ENCODE measurements around the gene CARD10. TPM values are rescaled to one million over a fixed set of nuclear protein-coding genes. Genes with fewer than 3 reads are reported as not detected.

Gene CARD10
- polyA plus RNA-seq, 1 of the 3 experiments (the other 2 are of a cell fraction), result 14.5 TPM

DNA sequence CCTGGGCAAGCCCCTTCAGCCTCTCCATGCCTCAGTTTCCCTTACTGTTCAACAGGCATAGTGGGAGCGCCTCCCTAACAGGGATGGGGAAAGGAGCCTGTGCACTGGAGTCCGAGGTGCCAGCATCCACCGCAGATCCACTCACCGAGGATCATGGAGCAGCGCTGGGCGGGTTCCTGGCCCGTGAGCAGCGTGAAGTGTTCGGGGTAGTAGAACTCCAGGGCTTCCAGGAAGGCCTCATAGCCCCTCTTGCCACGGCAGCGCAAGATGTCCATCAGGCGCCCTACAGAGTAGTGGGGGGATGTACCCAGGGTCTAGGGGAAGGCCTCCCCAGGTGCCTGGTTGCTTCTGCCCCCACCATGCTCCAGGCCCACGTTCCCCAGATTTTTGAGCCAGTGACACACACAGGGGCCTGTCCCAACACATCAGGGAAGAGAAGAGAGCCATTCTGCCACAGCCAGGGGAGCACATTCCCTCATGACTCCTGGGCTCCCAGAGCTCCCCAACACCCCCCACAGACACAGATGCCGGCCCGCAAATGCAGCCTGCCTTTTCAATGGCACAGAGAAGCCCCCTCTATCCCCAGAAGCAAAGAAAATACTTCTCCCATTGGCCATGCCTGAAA, 1.3 kb downstream of the CARD10 start (continued):
- TF ChIP-seq, protein P1, sequence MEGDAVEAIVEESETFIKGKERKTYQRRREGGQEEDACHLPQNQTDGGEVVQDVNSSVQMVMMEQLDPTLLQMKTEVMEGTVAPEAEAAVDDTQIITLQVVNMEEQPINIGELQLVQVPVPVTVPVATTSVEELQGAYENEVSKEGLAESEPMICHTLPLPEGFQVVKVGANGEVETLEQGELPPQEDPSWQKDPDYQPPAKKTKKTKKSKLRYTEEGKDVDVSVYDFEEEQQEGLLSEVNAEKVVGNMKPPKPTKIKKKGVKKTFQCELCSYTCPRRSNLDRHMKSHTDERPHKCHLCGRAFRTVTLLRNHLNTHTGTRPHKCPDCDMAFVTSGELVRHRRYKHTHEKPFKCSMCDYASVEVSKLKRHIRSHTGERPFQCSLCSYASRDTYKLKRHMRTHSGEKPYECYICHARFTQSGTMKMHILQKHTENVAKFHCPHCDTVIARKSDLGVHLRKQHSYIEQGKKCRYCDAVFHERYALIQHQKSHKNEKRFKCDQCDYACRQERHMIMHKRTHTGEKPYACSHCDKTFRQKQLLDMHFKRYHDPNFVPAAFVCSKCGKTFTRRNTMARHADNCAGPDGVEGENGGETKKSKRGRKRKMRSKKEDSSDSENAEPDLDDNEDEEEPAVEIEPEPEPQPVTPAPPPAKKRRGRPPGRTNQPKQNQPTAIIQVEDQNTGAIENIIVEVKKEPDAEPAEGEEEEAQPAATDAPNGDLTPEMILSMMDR (IDR thresholded peaks at IDR 0.05), result no peak
- TF ChIP-seq MEF2A (IDR thresholded peaks at IDR 0.05; ENCODE audit: borderline replicate concordance, low read depth) (no peak), RAD21 (IDR thresholded peaks at IDR 0.05; ENCODE audit: low read length) (no peak)

DNA sequence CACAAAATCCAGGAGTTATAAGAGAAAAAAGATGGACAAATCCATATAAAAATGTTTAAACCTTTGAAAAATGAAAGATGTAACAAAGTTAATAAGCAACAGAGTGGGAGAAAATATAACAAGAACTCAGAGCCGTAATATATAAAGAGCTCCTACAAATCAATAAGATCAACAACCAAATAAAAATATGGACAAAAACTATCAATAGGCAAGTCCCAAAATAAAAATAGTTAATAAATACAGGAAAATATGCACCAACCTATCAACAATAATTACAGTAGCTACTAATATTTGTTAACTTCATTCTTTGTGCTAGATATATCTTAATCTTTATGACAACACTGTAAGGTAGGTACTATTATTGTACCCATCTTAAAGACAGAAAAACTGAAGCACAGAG, 2.8 kb downstream of the CARD10 start:
- Histone ChIP-seq H3K79me2 (ENCODE audit: insufficient read depth) (peaks cover 13% of the 10 kb centered on the region), H3K9ac (no peak overlapping the region), H3K9me3 (no peaks in the 10 kb centered on the region), H3K9me2 (no peaks in the 10 kb centered on the region), H3K36me3 (replicated peaks in 1 of 2; ENCODE audit: control insufficient read depth in 1 of 2, insufficient read depth in 2 of 2, low read length in 1 of 2) (peaks cover 4 to 8% of the 10 kb centered on the region in 2 experiments), H4K20me1 (ENCODE audit: insufficient read depth) (no peaks in the 10 kb centered on the region), H3F3A (replicated peaks; ENCODE audit: insufficient read depth) (peaks cover 9% of the 10 kb centered on the region), H3K4me2 (no peak overlapping the region), H3K4me3 (ENCODE audit: low read depth in 2 of 2, low read length in 1 of 2) (no peak overlapping the region), H3K27ac (ENCODE audit: low read depth in 2 of 2, low read length in 1 of 2) (no peak overlapping the region), H2AFZ (ENCODE audit: low read depth) (no peak overlapping the region), H3K27me3 (ENCODE audit: insufficient read depth) (no peaks in the 10 kb centered on the region), H3K4me1 (ENCODE audit: control insufficient read depth in 1 of 2, insufficient read depth in 2 of 2, low read depth in 1 of 2, low read length in 1 of 2) (peaks cover 0 to 19% of the 10 kb centered on the region in 2 experiments; a peak in 1 of 4 replicates)
- ChIA-PET POLR2A (no interaction called here), CTCF (interaction anchor here (1.3 kb wide), 1 partner anchor 51 kb away, joined by 5 read pairs; no protein-coding TSS in a partner anchor)
- TF ChIP-seq SMC3 (IDR thresholded peaks at IDR 0.05; ENCODE audit: low read depth, low read length), result no peak
- TF ChIP-seq FOXJ3 (CRISPR knock-in tag; IDR thresholded peaks at IDR 0.05), result no peak
- TF ChIP-seq, protein P2, sequence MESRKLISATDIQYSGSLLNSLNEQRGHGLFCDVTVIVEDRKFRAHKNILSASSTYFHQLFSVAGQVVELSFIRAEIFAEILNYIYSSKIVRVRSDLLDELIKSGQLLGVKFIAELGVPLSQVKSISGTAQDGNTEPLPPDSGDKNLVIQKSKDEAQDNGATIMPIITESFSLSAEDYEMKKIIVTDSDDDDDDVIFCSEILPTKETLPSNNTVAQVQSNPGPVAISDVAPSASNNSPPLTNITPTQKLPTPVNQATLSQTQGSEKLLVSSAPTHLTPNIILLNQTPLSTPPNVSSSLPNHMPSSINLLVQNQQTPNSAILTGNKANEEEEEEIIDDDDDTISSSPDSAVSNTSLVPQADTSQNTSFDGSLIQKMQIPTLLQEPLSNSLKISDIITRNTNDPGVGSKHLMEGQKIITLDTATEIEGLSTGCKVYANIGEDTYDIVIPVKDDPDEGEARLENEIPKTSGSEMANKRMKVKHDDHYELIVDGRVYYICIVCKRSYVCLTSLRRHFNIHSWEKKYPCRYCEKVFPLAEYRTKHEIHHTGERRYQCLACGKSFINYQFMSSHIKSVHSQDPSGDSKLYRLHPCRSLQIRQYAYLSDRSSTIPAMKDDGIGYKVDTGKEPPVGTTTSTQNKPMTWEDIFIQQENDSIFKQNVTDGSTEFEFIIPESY (IDR thresholded peaks at IDR 0.05; ENCODE audit: borderline replicate concordance, low read depth), result no peak
- no peak for TF ChIP-seq RXRA (IDR thresholded peaks at IDR 0.05; ENCODE audit: borderline replicate concordance, low read depth)
- TF ChIP-seq NFIC (IDR thresholded peaks at IDR 0.05; ENCODE audit: borderline replicate concordance), result no peak
- TF ChIP-seq FOXM1 (IDR thresholded peaks at IDR 0.05; ENCODE audit: low read depth), result no peak
- WGBS (ENCODE audit: low lambda C conversion rate), result 96% methylated on average over 1 of the region's 1 CpG
- no peak for DNase-seq

DNA sequence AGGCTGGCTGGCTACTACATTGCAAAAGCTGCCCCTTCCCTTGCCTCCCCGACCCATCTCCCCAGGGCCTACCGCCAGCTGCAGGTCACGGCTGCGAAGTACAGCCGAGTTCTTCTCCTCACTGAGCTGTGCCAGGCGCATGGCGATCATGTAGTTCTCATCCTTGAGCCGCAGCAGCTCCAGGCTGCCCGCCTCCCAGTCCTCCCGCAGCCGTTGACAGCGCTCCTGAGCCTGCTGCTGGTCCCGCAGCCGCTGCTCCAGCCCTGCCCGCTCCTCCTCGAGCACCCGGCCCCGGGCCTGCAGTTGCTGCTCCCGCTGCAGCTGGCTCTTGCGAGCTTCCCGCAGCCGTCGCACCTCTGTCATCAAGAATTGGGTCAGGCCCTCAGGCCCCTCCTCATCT, 3.3 kb downstream of the CARD10 start:
- POLR2A ChIA-PET, result no interaction called here
- CTCF ChIA-PET, result interaction anchor here (0.9 to 1.3 kb wide), 3 partner anchors 18 to 51 kb away, joined by 3 to 5 read pairs (median 3); no protein-coding TSS in a partner anchor

More for the DNA sequence above, 3.3 kb downstream of the CARD10 start:
- 95% methylated on average over 22 of the region's 23 CpGs for WGBS (ENCODE audit: low lambda C conversion rate)
- TF ChIP-seq, protein P3, sequence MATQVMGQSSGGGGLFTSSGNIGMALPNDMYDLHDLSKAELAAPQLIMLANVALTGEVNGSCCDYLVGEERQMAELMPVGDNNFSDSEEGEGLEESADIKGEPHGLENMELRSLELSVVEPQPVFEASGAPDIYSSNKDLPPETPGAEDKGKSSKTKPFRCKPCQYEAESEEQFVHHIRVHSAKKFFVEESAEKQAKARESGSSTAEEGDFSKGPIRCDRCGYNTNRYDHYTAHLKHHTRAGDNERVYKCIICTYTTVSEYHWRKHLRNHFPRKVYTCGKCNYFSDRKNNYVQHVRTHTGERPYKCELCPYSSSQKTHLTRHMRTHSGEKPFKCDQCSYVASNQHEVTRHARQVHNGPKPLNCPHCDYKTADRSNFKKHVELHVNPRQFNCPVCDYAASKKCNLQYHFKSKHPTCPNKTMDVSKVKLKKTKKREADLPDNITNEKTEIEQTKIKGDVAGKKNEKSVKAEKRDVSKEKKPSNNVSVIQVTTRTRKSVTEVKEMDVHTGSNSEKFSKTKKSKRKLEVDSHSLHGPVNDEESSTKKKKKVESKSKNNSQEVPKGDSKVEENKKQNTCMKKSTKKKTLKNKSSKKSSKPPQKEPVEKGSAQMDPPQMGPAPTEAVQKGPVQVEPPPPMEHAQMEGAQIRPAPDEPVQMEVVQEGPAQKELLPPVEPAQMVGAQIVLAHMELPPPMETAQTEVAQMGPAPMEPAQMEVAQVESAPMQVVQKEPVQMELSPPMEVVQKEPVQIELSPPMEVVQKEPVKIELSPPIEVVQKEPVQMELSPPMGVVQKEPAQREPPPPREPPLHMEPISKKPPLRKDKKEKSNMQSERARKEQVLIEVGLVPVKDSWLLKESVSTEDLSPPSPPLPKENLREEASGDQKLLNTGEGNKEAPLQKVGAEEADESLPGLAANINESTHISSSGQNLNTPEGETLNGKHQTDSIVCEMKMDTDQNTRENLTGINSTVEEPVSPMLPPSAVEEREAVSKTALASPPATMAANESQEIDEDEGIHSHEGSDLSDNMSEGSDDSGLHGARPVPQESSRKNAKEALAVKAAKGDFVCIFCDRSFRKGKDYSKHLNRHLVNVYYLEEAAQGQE (IDR thresholded peaks at IDR 0.05; ENCODE audit: low read depth, low read length), result no peak
- TF ChIP-seq MEF2A (IDR thresholded peaks at IDR 0.05; ENCODE audit: borderline replicate concordance, low read depth) (no peak), NFIC (IDR thresholded peaks at IDR 0.05; ENCODE audit: borderline replicate concordance) (no peak), FOXM1 (IDR thresholded peaks at IDR 0.05; ENCODE audit: low read depth) (no peak), TCF12 (IDR thresholded peaks at IDR 0.05) (no peak), RFX5 (IDR thresholded peaks at IDR 0.05; ENCODE audit: low read length) (no peak), RCOR1 (IDR thresholded peaks at IDR 0.05; ENCODE audit: low read length) (no peak)
- TF ChIP-seq, protein P4, sequence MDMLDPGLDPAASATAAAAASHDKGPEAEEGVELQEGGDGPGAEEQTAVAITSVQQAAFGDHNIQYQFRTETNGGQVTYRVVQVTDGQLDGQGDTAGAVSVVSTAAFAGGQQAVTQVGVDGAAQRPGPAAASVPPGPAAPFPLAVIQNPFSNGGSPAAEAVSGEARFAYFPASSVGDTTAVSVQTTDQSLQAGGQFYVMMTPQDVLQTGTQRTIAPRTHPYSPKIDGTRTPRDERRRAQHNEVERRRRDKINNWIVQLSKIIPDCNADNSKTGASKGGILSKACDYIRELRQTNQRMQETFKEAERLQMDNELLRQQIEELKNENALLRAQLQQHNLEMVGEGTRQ (IDR thresholded peaks at IDR 0.05; ENCODE audit: borderline replicate concordance, low read depth, low read length), result no peak
- H3K9me2 ChIP-seq, result no peaks in the 10 kb centered on the region
- peaks cover 9% of the 10 kb centered on the region for H3F3A ChIP-seq (replicated peaks; ENCODE audit: insufficient read depth)
- peaks cover 13% of the 10 kb centered on the region for H3K79me2 ChIP-seq (ENCODE audit: insufficient read depth)
- H3K4me3 ChIP-seq (ENCODE audit: low read depth in 2 of 2, low read length in 1 of 2), result no peak overlapping the region
- peaks cover 4 to 8% of the 10 kb centered on the region in 2 experiments for H3K36me3 ChIP-seq (replicated peaks in 1 of 2; ENCODE audit: control insufficient read depth in 1 of 2, insufficient read depth in 2 of 2, low read length in 1 of 2)
- no peak overlapping the region for H2AFZ ChIP-seq (ENCODE audit: low read depth)
- H4K20me1 ChIP-seq (ENCODE audit: insufficient read depth), result no peaks in the 10 kb centered on the region
- H3K9ac ChIP-seq, result no peak overlapping the region
- no peak overlapping the region for H3K4me2 ChIP-seq
- no peaks in the 10 kb centered on the region for H3K27me3 ChIP-seq (ENCODE audit: insufficient read depth)
- no peak overlapping the region for H3K27ac ChIP-seq (ENCODE audit: low read depth in 2 of 2, low read length in 1 of 2)
- no peak for DNase-seq
- peaks cover 0 to 19% of the 10 kb centered on the region in 2 experiments; a peak in 1 of 4 replicates for H3K4me1 ChIP-seq (ENCODE audit: control insufficient read depth in 1 of 2, insufficient read depth in 2 of 2, low read depth in 1 of 2, low read length in 1 of 2)
- H3K9me3 ChIP-seq, result no peaks in the 10 kb centered on the region

All from SK-N-SH (cell line).